ENCODE data around the gene LEMD2.

The LEMD2 gene

DNA sequence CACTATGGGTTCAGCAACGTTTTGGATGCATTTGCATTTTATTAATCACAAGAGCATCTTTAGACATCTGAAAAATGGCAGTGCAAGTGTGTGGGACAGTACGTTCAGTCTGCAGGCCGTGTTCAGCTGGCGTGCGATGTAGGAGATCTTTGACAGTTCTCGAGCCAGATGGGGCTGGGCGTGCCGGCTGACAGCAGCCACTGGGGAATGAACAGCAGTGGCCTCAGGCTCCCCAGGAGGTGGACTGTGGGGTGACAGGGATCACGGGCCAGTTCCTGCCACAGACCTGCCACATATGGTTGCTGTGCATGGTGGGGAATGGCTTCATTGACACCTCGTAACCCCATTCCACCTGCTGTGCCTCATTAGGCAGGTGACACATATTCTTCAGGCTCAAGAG, 31.3 kb upstream of the LEMD2 start:
- DNase-seq (ENCODE audit: low read depth in 1 of 2, low spot score in 1 of 2) = no peak

- DNase-seq (ENCODE audit: low read depth in 1 of 2, low spot score in 1 of 2) = no peak
Measured at GRCh38 chr6:33819021-33819420, 30.1 kb upstream of the LEMD2 start.

DNA sequence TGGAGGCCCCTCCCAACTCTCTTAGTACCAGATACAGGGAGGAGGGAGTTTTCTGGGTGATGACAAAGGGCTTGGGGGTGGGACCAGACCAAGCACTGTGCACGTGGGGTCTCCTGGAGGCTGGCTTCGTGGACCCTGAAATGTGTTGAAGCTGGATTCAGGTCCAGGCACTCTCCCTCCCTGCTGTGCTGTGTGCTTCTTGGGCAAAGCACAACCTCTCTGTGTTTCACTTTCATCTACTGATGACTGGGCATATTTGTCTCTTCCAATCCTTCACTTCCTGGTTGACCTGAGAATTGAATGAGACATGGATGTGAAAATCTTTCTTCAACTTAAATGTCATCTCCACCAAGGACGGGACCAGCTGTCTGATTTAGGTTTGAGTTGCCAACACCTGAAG, 29.4 kb upstream of the LEMD2 start:
- DNase-seq (ENCODE audit: low read depth in 1 of 2, low spot score in 1 of 2) = no peak

DNA sequence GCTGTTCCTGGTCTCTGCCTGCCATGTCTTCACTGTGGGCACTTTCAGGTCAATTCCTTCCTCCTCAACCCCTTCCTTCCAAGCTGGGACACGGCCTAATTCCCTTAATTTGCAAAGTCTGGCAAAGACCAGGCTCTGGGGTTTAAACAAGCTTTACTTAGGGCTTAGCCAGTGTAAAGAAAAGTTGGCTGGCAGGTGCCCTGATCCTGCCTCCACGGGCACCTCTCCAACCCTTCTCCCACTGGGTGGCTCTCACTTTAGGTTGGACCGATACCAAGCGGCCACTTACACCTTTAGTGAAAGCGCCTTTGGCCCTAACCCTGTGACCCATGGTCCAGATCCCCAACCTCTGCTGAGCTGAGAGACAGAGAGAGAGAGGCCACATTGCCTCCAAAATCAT, 28.6 kb upstream of the LEMD2 start:
- no peak for DNase-seq (ENCODE audit: low read depth in 1 of 2, low spot score in 1 of 2)

- DNase-seq (ENCODE audit: low read depth in 1 of 2, low spot score in 1 of 2) = no peak
Measured at GRCh38 chr6:33816911-33817310, 28.0 kb upstream of the LEMD2 start.

GRCh38 chr6:33815854-33816253, 26.9 kb upstream of the LEMD2 start:
- DNase-seq (ENCODE audit: low read depth in 1 of 2, low spot score in 1 of 2) = no peak

- DNase-seq (ENCODE audit: low read depth in 1 of 2, low spot score in 1 of 2) = no peak
Measured at GRCh38 chr6:33813990-33814985, 25.4 kb upstream of the LEMD2 start.

DNA sequence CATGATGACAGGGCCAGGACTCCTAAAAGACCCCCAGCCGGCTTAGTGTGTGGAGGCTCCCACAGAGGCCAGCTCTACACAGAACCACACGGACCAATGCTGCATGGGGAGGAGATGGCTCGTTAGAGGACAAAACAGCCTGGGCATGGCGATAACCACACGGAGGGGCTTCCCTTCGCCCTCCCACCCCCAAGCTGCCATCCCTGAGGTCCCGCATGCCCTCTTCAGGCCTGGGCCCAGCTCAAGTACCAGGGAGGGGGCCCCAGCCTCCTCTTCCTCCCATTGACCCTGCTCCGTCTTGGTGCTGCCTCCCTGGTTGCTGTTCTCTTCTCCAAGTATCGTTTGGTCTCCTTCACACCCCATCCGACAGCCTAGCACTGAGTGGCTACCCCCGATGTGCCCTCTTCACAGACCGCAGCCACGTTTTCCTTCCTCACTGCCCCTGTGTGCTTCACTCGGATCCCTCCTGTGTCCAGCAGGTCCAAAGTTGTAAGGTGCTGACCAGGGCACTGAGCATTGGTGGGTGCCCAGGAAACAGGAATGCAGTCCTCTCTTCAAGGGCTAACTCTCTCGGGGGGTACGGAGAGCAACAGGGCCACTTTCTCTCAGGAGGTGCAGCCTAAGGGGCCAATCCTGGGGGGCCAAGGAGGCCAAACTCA, 24.4 kb upstream of the LEMD2 start:
- no peak for DNase-seq (ENCODE audit: low read depth in 1 of 2, low spot score in 1 of 2)

- DNase-seq (ENCODE audit: low read depth in 1 of 2, low spot score in 1 of 2) = no peak
Measured at GRCh38 chr6:33812669-33813068, 23.7 kb upstream of the LEMD2 start.

- DNase-seq (ENCODE audit: low read depth in 1 of 2, low spot score in 1 of 2) = no peak
Measured at GRCh38 chr6:33809594-33809993, 20.7 kb upstream of the LEMD2 start.

DNA sequence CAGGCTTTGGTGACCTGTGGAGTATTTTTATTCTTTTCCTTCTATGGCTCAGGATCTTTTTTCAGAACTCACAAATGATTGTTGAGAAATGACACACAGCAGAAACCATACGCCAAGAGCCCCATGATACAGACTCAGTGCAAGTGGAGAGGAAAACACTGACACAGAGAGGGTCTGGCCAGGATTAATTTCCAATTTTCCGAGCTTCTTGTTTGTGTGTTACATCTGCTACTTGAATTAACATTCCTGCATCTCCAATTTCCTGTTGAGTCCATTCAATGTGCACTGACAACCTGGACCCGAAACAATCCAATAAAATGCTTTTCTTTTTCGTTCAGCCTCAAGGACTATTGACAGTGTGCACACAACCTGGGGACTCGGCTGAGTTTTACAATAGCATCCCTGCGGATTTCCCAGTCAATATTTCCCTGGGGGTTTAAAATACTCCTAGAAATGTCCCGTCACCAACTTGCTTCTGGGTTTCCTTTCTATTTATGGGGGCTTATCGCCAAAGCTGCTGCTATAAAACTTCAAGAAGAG, 19.8 kb upstream of the LEMD2 start:
- no peak for DNase-seq (ENCODE audit: low read depth in 1 of 2, low spot score in 1 of 2)

GRCh38 chr6:33807606-33808005, 18.7 kb upstream of the LEMD2 start:
- DNase-seq (ENCODE audit: low read depth in 1 of 2, low spot score in 1 of 2) = no peak

DNA sequence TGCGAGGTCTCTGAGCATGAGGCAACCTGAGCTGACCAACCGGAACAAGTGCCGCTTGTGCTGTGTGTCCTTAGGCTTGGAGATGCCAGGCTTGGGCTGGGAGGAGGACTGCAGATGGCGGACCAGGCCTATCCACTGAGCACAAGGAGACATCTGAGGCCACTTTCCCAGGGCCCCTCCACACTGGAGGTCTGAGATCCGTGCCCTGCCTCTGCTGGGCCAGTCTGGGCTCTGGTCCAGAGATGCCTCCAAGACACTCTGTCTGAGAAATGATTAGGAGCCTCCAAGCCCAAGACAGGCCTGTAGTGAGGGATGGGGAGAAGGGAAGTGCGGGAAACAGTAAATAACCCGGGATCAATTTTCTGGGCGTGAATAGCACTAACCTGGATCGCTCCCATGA, 17.9 kb upstream of the LEMD2 start:
- DNase-seq (ENCODE audit: low read depth in 1 of 2, low spot score in 1 of 2) = no peak

- no peak for DNase-seq (ENCODE audit: low read depth in 1 of 2, low spot score in 1 of 2)
Measured at GRCh38 chr6:33803571-33804053, 14.7 kb upstream of the LEMD2 start, which contains the start of gene MLN. Gene MLN, minus strand, starts transcription at chr6:33804003. Its CDS starts 2,840 bp downstream, at chr6:33801163.

GRCh38 chr6:33802186-33802958, 13.4 kb upstream of the LEMD2 start:
- DNase-seq (ENCODE audit: low read depth in 1 of 2, low spot score in 1 of 2) = no peak

- no peak for DNase-seq (ENCODE audit: low read depth in 1 of 2, low spot score in 1 of 2)
Measured at GRCh38 chr6:33801611-33802010, 12.7 kb upstream of the LEMD2 start.

- DNase-seq (ENCODE audit: low read depth in 1 of 2, low spot score in 1 of 2) = no peak
Measured at GRCh38 chr6:33800248-33800969, 11.5 kb upstream of the LEMD2 start.

DNA sequence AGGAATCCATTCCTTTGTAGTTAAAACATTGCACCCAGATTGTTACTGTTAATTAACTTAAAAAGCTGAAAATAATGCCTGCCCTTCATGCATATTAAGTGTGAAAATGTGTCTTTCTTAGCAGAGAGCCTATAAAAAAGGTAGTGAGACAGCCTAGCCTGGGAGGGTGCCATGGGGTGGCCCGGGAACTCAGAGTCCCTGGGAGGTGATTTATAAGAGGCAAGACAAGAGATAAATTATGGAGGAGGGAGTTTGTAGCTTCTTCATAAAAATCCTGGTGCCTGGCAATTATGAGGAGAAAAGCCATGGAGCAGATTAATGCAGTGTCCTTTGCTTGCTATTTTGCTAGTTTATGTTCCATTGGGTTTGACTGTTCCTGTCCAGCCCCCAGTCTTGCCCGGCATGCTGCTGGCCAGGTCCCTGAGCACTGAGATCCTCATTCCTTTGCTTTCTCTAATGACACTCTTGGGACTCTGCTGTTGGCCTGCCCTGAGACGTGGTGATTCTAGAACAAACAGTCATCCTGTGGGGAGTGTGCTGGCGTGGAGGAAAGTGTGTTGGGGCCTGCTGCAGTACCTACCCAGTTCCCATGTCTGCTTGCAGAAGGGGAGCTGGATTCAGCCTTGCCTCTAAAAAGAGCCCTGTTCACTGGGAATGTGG, 10.7 kb upstream of the LEMD2 start:
- DNase-seq (ENCODE audit: low read depth in 1 of 2, low spot score in 1 of 2) = no peak

DNA sequence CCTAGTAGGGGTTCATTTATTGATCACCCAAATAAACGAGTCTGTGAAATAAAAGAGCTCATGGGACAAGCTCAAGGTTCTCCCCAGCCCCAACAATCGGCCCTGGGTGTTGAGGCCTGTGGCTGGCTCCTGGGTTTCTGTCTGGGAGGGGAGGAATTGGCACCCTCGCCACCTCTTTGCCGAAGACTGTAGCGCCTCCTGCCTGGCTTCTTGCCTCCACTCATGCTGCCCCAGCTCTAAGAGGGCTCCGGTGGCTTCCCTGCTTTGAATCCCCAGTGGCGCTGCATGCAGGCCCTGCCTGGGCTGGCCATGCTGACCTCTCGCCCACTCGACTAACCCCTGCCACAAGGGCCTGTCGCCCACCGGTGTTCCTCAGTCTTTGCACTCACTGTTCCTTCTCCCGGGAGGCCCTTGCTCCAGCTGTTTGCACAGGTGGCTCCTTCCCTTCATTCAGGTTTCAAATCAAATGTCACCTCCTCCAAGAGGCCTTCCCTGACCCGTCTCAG, 9.5 kb upstream of the LEMD2 start:
- no peak for DNase-seq (ENCODE audit: low read depth in 1 of 2, low spot score in 1 of 2)
